Activated CD4-positive, alpha-beta T cell treated with anti-CD3 and anti-CD28 coated beads for 48 hours (primary cell): Measurements from ENCODE around the gene EPS8L2.
A peak's percentile ranks its signal among the peaks of the same experiment; 100 is the strongest.

Experiments
- DNase-seq: peaks from one replicate; pipeline ENCODE4 v3.0.0-alpha.2; 2020

Gene EPS8L2

DNA sequence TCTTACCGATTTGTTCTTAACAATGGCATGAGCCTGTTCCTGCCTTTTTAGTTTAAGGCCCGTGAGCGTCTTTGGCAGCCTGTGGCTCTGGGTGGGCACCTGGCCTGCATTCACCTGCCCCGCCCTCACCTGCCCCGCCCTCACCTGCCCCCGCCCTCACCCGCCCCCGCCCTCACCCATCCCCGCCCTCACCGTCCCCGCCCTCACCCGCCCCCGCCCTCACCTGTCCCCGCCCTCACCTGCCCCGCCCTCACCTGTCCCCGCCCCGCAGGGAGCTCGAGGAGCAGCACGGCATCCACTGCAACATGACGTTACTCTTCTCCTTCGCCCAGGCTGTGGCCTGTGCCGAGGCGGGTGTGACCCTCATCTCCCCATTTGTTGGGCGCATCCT is 57.0 kb downstream of the EPS8L2 start:
- DNase-seq: no peak

DNA sequence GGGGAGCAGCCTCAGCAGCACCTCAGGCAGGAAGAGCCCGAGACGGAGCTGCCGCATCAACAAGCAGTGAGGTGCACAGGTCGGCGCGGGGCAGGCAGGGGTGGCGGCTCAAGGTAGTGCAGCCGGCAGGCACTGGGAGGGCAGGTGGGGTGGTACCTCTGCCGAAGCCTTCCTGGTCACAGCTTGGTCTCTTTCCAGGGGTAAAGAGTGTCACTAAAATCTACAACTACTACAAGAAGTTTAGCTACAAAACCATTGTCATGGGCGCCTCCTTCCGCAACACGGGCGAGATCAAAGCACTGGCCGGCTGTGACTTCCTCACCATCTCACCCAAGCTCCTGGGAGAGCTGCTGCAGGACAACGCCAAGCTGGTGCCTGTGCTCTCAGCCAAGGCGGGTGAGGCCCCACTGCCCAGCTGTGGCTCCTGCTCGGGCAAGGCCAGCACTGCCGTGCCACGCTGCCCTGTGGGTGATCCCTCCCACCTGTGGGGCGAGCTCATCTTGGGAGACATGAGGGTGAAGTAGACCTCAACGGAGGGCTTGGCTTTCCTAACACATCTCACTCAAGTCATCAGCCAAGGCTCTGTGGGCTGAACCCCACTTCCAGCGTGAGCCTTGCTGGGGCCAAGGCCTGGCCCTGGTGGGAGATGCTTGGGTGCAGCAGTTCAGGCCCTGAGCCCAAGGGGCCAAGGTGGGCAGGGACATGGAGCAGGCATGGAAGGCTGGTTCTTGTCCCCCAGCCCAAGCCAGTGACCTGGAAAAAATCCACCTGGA is 57.7 kb downstream of the EPS8L2 start:
- no peak for DNase-seq

DNA sequence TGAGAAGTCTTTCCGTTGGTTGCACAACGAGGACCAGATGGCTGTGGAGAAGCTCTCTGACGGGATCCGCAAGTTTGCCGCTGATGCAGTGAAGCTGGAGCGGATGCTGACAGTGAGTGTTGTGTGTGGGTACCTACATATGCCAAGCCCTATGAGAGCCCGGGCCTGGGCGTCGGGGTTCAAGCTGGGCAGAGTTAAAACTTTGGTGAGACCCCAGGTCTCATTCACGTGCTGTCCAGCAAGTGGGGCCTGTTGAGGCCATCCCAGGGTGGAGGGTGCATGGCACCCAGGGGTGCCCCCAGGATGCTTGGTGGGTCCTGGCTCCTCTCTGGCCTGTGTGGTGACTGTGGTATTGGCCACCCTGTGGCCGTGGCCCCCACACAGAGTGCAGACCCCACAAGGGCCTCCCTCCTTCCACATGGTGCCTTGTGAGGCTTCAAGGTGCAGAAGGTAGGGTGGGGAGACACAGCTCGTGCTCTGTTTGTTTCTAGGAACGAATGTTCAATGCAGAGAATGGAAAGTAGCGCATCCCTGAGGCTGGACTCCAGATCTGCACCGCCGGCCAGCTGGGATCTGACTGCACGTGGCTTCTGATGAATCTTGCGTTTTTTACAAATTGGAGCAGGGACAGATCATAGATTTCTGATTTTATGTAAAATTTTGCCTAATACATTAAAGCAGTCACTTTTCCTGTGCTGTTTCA is 58.4 kb downstream of the EPS8L2 start:
- DNase-seq: no peak

DNA sequence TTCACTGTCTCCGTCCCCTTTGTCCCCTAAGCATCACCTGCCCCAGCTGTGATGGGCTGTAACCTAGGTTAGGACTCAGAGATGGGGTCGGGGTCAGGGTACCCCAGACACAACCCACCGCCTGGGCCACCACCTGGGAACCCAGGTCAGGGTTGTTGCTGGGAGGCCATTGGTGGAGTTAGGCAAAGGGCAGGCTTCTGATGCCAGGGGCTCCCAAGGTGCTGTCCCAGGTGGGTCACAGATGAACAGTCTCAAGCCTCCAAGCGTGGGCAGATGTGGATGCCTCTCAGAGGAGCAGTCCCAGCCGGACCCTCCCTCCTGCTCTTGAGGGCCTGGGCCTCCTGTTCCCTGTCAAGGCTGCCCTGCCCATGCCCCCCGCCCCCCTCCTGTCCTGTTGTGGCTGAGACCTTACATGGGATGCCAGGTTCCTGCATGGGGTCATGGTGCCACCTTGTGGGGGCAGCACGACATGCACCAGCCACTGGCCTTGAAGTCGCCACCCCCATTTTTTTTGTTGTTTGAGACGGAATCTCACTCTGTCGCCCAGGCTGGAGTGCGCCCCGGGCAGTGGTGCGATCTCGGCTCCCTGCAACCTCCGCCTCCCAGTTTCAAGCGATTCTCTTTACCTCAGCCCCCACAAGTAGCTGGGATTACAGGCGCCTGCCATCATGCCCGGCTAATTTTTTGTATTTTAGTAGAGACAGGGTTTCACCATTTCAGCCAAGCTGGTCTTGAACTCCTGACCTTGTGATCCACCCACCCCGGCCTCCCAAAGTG is 59.2 kb downstream of the EPS8L2 start:
- peak; percentile 74 for DNase-seq

DNA sequence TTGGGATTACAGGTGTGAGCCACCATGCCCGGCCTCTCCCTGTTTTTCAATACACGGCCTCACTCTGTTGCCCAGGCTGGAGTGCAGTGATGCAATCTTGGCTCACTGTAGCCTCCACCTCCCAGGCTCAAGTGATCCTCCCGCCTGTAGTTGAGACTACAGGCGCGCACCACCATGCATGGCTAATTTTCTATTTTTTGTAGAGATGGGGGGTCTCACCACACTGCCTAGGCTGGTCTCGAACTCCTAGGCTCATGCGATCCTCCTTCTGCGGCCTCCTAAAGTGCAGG is 59.7 kb downstream of the EPS8L2 start:
- DNase-seq: no peak

DNA sequence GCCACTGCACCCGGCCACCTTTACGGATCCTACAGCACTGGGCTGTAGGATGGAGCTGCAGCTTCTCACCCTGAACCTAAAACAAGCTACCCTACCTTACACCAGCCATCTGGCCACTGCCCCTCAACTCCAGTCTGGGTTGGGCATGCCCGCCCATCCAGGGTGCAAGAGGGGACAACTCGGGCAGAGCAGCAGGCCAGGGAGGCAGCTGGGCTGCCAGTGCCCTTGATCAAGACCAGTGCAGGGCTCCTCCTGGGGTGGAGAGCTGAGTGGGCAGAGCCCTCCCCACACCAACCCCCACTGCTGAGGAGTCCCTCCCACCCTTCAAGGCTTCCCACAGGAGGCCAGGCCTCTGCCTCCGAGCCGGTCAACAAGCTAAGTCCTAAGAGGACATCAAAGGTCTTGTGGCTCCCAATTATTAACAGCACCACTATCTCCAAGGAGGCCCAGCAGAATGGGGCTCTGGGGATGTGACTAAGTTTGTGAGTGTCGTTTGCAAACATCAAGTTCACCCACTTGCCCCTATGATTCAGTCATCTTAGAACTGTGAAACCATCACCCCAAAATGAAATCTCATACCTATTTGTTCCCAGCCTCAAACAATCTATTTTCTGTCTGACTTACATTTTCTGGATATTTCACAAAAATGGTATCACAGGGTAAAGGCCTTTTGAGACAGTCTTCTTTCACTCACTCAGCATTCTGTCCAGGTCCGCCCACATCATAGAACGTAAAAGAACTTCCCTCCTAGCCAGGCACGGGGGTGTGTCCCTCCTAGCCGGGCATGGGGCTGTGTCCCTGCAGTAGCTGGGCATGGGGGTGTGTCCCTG is 60.3 kb downstream of the EPS8L2 start:
- no peak for DNase-seq

DNA sequence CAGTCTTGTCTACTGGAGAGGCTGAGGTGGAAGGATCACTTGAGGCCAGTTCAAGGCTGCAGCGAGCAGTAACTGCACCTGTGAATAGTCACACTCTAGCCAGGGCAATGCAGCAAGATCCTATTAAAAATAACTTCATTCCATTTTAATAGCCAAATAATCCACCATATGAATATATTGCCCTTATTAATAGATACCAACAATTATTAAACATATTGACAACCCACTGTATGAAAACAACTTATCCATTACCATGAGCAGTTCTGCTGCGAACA is 60.8 kb downstream of the EPS8L2 start:
- no peak for DNase-seq

DNA sequence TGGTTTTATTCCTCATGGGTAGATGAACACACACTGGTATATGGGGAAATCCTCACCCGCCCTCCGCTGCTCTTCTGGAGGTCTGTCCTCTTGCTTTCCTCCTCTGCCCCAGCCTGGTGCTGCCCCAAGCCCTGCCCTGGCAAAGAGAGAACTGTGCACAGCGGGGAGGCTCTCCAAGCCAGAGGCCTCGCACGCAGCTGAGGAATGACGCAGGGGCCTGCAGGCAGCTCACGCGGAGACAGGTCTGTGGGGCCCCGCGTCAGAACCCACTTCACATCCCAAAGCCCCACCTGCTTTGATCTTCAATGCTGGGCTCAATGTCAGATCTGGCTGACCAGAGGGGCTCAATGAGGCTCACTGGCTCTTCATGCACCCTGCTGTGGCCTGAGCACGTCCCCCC is 61.2 kb downstream of the EPS8L2 start:
- DNase-seq: no peak

DNA sequence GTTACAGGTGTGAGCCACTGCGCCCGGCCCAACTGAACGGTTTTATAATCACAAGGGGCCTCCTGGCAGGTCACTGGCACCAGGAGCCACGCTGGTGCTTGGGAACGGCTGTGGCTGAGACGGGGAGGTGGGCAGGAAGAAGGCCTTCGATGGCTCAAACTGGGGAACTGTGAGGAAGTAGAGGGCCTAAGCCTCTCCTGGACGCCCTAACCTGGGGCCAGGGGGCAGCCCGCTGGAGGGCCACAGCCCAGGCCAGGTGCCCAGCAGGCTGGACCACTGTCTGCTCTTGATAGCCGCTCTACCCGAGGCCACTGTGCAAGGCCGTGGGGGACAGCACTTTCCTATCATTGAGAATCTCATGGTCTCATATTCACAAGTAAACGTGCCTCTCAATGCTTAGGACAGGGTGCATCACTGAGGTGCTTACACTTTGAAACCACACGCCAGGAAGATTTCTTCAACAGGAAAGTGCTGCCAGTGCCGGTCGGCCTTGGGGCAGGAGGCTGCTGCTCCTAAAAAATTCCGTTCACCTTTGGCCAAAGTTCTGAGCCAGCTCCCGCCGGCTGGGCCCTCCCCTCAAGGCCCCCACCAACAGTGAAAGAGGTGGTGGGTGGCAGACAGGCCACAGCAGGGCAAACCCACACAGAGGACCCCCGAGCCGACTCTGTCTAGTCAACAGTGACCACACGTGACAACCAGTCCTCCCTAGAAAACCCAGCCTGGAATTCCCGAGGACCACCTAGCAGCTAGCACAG is 64.0 kb downstream of the EPS8L2 start:
- DNase-seq: no peak

DNA sequence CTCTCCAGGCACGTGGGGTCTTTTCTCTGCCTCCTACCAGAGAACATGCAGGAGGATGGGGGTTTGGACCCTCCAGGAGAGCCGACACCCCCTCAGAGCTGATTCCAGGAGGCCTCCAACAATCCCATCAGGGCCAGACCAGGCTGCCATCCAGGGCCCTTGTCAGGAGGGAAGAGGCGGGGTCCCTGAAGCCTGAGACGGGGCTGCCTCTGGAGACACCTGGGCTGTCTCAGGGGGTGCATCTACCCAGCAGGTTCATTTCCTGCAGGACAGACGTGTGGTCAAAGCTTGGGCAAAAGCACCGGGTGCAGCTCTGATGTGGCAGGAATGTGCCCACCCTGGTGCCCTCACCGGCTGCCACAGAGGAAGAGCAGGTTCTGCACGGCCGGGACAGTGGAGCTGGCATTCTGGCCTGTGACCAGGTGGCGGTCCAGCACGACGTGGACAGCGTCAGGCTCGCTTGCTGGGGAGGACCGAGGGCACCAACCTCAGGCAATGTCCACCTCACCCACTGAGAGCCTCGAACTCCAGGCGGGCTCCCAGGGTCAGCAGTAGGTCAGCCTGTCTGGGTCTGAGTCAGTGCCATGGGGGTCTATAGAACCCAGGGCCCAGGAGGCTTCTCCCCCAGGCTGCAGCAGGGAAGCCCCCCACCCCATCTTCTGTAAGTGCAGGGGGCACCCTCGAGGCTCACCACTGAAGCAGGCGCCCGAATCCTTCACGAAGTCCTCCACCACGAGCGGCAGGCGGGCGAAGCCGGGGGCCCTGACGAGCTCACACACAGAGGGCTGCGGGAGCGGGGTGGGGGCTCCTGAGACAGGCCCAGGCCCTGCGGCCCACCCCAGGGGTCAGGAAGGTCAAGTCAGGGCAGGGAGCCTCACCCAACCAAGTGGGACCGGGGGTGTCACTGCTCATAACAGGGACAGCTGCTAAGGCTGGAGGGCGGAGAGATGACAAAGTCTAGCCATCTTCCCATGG is 64.9 kb downstream of the EPS8L2 start:
- no peak for DNase-seq

DNA sequence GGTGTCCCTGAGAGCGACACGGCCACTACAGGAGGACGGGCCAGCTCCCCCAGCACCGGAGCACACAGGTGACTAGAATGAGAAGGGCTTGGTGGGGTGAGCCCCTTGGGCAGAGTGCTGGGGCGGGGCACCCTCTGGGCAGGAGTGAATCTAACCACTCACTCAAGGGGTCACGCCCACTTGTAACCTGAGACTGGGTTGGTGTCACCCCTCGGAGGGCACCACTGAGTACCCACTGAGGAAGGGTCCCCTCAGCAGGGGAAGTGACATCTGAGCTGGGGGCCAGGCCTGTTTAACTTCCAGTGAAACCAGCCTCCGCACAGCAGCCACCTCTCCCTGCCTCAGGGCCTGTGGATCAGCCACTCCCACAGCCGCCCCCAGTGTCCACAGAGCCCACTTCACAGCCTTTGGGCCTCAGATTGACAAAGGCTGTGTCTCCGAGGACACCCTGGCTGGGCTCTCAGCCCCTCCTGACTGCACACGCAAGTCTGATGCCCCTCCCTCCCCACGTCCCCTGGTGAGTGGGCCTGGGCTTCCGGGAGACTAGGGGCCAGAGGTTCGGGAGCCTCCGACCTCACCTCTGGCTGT is 65.7 kb downstream of the EPS8L2 start:
- no peak for DNase-seq

DNA sequence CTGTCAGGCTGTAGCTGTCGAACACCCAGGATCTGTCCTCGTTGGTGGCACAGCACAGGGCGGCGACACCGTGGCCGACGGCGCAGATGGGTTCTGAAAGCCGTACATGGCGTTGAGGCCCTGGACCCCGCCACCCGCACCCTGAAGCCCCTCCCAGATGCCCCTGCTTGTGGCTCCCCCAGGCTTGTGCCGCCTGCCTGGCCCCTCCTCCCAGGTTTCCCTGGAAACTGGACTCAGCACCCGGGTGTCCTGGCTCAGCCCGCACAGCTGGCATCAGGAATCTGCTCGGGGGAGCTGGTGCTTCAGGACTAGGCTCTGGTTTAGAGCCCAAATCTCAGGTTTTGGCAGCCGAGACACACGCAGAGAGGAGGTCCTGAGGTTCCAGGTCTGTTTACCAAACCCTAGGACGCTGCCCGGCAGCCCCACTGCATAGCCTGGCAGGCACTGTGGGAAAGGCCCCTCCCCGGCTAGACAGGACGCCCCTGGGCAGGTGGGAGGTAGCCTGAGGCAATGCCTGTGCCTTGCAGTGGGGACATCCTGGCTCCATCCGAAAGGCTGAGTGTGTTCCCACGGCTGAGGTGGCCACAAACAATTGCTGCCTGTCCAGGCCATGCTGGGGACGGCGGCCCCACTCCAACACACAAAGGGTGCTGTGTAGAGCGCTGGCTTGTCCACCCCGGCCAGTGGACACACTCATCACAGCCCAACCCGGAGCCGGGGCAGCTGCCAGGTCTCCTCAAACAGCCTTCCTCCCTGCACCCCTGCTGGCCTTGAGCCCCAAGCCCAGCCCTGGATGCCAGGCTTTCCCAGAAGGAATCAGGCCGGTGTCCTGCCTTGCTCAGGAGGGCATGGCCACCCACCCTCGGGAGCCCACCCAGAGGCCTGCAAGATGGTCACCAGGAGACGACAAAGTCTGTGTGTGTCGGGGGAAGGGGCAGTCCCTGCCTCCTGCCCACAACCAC is 66.7 kb downstream of the EPS8L2 start:
- no peak for DNase-seq

DNA sequence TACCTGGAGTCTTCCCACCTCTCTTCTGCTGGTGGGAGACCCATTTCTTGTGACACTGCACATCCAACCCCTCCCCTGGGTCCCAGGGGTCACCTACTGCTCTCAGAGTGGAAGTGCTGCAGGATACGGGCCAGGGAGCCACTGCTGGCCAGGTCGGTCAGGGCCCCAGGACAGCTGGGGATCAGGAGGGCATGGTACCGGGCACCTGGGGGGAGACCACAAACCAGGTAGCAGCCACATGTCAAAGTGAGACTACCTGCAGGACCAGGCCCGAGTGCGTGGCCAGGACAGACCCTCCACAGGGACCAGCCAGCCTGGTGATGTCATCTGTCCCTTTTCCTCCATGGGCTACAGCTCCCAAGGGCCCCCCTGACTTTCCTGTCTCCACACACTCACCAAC is 67.4 kb downstream of the EPS8L2 start:
- no peak for DNase-seq

DNA sequence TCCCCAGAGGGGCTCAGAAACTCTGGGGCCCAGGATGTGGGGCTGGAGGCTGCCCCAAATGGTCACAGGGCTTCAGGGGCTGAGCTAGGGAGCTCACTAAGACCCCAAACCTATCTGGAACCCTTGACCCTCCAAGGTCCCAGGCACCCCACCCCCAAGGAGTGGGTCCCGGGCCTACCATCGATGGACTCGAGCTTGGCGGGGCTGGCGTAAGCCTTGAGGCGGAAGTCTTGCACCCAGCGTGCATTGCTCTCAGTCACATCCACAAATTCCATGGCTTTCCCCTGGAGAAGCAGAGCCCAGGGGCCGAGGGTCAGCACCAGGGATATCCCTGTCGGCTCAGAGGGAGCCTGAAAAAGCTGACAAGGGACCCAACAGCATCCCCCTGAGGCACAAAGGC is 67.8 kb downstream of the EPS8L2 start:
- DNase-seq: no peak

DNA sequence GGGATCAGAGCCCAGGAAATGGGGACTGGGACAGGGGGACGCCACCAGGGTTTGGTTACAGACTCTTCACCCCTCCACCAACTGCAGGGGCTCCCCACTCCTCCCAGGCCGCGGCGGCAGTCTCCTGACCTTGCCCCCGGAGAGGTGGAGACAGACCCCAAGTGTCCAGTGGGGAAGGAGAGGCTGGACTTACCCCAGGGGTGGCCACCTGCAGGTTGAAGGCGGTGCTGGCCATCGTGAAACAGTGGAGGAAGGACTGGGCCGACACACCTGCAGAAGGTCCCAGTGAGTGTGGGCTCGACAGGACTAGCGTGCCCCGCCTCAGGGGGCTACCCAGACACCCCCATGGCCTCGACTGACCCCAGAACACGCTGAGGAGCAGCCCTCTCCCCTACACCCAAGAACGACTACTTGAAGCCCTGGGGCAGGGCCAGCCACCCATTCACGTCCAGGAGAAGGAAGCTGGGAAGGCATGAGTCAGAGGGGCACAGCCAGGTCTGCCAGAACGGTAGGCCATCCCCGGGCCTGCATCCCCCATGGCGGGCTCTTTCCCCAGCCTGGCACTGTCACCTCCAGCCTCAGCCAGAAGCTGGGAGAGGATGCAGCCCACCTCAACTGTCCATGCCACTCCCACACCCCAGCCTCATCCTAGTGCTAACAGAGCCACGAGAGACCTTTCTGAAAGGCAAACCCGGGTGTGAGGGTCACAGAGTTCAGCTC is 69.0 kb downstream of the EPS8L2 start:
- DNase-seq: no peak

DNA sequence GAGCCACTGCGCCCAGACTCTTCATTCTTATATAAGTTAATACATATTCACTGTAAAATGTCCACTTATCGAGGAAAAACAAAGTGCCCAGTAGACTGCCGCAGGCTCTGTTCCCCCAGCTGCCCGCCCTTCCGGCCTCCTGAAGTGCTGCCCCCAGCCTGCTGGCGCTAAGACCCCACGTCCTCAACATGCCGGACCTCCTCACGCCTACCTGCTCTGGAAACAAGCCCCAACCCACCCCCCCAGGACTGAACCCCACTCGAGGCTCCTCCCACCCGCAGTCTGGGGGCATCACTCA is 70.2 kb downstream of the EPS8L2 start:
- no peak for DNase-seq

DNA sequence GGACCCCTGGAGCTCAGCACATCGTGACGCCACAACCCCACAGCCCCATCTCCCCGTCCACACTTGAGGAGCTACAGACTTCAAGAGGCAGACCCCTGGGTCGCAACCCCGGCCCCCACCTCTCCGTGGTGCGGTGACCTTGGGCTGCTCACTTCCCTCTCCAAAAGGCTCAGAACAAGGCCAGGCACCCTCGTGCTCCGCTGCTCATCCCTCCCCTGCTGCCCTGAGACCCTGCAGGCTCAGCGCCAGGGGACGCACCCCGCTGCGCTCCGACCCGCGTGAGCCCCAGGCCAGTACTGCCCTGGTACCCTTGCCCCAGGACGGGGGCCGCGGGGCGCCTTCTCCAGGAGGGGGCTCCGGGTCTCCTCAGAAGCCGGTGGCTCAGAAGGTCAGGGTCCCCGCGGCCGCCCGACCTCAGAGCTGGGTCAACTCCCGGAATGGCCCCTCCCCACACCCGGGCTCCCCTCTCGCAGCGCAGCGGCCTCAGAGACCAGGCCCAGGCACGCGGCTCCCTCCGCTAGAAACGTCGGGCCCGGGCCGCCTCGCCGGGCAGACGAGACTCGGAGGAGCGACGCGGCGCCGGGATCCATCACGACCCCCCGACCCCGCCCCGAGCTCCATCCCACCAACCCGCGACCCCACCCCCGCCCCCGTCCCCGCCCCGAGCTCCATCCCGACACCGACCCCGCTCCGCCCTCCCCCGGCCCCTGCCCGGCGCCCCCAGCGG is 70.7 kb downstream of the EPS8L2 start:
- peak; percentile 56 for DNase-seq
